ENCODE results near the gene ITGAL.
"Not testable (repeated sequence)": the region's sequence is repeated elsewhere in the genome, so short reads cannot be mapped to it uniquely, and the experiment has no call there.

The ITGAL gene

DNA sequence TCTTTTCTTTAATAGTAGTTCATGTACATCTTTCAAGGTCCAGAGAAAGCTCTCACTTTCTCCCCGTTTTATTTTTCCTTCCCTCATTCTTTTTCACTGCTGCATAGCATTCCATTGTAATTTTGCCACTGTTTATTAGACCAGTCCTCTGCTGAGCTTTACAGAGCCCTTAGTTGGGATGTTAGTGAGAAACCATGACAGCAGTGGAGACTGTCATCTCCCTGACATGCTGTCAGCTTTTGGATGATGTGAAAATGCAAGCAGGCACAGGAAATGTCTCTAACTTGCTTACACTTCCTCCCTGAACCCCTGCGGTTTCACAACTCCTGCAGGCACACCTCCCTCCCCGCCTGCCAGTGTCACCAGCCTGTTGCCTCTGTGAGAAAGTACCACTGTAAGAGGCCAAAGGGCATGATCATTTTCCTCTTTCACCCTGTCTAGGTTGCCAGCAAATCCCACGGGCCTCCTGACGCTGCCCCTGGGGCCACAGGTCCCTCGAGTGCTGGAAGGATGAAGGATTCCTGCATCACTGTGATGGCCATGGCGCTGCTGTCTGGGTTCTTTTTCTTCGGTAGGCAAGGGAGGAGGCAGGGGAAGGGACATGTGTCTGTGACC lies at the start of gene ITGAL:
TSS of gene ITGAL (plus strand) at position 415 of the 615 bp plus-strand sequence. CDS start at position 511, 96 bp downstream.
- peak; percentile 79 for DNase-seq

DNA sequence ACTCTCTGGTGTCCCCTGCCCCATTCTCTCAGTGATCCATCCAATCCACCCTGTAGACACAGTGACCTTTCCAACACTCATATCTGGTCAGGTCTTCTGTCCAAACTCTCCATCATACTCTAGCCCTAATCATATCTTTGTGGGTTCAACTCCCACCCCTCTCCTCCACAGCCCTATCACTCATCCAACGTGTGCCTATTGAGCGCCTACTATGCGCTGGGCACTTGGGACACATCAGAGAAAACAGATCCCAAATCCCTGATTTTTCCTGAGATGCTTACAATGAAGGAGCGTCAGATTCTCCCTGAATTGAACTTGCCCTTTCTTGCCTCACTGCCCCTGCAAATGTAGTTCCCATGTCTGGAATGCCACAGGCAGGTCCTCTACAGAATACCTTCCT lies 44.5 kb upstream of the ITGAL start:
- no peak for DNase-seq

DNA sequence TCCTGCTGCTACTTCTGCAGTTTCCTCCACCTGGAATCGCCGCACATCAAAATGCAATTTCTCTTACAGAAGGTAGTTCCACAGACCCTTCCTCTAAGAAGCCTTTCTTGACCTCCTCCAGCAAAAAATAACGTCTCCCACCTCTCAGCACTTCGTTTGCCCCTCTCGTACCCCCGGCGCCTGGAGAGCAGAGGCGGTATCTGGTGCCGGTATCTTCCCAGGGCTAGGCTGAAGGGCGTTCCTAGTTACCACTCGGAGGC lies 43.2 kb upstream of the ITGAL start:
- DNase-seq, result no peak

- DNase-seq, result peak; percentile 94
These were observed 42.7 kb upstream of the ITGAL start, which contains the start of gene DCTPP1 for GRCh38 chr16:30429678-30430427. Gene DCTPP1, minus strand, starts transcription at chr16:30430030. Its CDS starts 50 bp downstream, at chr16:30429980.

DNA sequence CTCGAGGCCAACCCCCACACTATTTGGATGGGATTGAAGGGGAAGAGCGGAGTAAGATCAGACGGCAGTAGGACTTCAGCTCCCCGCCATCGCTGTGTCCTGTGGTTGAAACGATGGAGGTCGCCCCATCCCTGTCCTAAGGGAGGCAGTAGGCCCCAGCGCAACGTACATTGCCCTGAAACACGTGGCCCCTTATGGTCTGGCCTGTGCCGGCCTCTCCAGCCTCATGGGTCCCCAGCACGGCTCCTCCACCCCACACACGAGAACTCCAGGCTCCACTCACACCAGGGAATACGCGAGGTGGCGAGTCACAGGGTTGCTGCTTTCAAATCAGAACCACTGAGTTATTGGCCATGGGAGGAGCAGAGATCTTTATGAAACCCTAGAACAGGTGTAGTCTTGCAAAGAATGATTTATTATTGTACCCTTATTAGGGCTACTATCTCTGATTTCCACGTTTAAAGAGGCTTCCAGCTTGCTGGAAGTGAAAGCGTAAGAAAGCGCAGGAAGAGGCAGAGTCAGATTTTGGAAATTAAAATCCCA lies 42.0 kb upstream of the ITGAL start:
- peak; percentile 26 for DNase-seq

DNA sequence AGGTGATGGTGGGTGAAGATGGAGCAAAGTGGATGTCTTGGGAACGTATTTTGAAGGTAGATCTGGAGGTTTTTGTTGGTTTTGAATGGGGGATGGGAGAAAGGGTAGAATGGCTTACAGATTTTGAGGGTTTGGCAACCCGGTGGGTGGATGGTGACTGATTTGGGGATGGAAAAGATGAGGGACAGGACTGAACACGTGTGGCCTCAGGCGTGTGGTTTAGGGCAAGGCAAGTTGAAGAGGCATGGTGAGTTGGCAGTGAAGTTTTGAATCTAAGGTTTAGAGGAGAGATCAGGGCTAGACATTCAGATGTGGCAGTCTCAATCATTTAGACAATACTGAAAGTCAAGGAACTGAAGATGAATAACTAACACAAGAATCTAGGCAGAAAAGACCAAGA lies 37.7 kb upstream of the ITGAL start:
- peak; percentile 28 for DNase-seq

DNA sequence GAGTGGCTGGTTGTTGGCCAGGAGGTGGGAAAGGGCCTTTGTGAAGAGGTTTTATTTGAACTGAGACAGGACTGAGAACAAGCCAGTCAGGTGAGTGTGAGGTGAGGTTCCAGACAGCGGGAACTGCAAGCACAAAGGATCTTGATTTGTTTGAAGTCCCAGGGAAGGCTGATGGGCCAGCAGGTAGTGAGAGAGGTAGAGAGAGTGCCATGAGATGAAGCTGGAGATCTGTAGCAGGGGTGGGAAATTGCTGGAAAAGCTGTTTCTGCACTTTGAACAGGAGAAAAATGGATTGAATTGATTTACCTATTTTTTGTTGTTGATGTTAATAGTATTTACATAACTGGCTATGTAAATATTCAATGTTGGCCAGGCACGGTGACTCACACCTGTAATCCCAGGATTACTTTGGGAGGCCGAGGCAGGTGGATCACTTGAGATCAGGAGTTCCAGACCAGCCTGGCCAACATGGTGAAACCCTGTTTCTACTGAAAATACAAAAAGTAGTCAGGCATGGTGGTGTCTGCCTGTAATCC lies 35.0 kb upstream of the ITGAL start:
- no peak for DNase-seq

- no peak for DNase-seq
These were observed 33.7 kb upstream of the ITGAL start for GRCh38 chr16:30438835-30439234.

DNA sequence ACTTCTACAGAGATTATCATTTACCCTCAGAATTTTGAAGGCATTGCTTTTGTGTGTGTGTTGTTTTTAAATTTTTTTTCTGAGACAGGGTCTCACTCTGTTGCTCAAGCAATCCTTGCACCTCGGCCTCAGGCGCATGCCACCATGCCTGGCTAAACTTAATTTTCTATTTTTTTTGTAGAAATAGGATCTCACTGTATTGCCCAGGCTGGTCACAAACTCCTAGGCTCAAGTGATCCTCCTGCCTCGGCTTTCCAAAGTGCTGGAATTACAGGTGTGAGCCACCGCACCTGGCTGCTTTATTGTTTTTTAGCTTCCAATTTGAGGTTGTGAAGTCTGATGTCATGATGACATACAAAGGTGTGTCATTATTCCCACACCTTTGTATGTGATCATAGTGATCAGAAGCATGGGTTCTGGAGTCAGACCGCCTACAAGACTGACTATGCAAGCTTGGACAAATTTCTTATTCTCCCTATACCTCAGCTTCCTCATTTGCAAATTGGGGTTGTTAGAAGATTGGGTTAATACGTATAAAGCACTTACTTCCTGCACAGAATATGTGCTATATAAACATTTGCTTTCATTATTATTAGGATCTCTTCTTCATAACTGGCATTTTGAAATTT lies 32.7 kb upstream of the ITGAL start:
- no peak for DNase-seq

DNA sequence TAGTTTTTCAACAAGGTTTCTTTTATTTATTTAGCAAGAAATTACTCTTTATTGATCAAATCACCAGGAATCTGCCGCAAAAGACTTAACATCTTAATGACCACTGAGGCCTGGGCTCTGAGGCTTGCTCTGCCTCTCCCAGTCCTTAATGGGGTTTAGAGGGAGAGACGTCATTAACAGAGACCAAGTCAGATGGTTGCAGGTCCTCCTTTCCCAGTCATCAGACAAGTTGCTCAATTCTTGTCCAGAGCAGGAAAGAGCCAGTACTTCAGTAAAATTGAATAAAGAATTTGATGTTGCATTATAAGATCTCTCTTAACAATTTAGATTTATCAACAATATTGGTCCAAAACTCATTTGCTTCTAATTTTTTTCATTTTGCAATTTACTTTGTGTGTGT lies 28.9 kb upstream of the ITGAL start:
- no peak for DNase-seq

DNA sequence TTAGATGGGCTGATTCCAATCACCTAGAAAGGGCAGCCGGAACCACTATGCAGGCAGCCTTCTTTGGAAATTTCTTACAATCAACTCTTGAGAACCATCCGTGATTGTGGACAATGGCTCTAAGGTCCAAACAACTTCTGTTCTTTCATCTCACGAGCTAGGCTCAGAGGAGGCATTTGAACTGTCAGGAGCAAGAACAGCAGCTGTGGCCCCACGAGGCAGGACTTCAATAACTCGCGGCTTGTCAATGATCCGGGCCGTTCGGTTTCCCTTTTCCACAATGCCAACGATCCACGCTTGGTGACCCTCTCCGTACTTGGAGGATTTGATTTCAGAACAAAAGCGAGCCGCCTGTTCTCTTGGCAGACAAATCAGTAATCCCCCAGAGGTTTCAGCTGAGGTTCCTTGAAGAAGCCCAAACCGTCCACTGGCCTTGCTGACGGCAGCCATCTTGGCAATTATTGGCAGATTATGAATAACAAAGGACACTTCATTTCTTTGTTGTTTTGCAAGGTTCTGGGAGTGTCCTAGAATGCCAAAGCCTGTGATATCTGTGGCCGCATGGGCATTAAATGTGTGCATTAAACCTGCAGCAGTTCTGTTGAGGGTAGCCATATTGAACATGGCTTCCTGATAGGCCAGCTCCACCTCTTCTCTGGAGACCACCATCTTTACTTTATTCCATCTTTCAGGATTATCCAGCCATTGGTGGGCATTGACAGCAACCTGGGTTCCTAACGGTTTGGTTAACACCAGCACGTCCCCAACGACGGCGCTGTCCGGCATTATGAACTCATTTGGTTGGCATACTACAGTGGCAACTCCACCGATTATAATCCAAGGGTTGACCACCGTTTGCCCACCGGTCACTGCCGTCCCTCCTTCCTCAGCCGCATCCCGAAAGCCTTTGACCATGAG lies 28.1 kb upstream of the ITGAL start:
- DNase-seq, result no peak

DNA sequence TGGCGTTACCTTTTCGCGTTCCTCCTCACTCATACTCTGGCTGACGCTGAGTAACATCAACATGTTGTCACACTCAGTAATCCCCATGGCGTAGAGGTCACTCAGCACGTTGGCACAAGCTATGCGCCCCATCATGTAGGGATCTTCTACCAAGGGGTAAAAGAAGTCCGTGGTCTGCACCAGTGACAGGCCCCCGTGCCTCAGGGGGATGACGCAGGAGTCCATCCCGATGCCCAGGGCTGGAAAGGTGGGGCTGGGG lies 27.5 kb upstream of the ITGAL start:
- no peak for DNase-seq

DNA sequence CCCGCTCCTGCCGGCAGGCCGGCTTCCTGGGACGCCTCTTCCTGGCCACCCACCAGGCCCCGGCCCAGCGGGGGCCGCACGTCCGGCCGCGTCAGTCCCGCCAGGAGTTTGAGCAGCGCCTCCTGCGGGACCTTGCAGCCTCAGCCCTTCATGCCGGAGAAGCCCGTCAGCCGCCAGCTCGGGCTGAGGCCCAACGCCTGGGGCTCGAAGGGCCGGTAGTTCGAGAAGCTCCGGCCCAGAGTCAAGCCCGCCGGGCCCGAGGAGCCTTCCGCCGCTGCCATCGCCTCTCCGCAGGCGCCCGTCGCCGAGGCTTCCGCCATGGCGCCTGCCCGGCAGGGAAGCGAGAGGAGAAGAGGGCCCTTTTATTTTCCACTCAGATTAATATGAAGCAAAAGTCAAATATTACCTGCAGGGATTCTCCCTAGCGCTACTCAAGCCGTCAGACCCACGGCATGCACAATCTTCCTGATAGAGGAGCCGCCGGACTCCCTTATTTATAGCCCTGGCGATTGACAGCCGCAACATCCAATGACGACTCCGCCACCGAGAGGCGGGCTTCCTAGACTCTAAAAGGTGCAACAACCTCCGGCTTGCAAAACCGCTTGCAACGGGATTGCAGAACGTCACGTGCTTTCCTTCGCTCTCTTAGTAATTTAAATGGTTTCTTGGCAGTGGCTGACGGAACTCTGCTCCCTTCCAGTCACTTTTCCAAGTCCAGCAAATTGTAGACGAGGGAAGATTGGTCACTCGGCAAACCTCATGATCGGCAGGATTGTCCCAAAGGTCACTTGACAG lies 26.9 kb upstream of the ITGAL start, which contains the start of gene SEPHS2:
TSS of gene SEPHS2 (minus strand) at position 467 of the 795 bp plus-strand sequence. CDS start at position 320, 147 bp downstream.
- peak; percentile 96 for DNase-seq

DNA sequence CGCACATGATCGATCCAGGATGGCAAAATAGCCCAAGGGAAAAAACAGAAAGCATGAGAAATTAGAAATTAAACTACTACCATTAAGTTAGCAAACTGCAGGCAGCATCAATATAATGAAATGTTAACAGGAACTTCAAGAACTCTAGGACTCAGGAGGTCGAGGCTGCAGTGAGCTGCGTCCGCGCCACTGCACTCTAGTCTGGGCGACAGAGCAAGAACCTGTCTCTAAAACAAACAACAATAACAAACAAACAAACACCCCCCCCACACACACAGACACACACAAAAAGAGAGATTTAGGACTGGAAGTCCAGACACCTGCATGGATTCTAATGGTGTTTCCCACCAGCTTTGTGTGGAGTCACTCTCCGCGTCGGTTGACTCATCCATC lies 26.3 kb upstream of the ITGAL start:
- DNase-seq, result no peak

GRCh38 chr16:30447512-30448226 lies 24.9 kb upstream of the ITGAL start:
- DNase-seq, result no peak

GRCh38 chr16:30449116-30449435 lies 23.5 kb upstream of the ITGAL start:
- DNase-seq, result no peak

- not testable (repeated sequence) for DNase-seq
These were observed 19.6 kb upstream of the ITGAL start for GRCh38 chr16:30452709-30453580.

- DNase-seq, result no peak
These were observed 16.2 kb upstream of the ITGAL start for GRCh38 chr16:30456302-30456701.

DNA sequence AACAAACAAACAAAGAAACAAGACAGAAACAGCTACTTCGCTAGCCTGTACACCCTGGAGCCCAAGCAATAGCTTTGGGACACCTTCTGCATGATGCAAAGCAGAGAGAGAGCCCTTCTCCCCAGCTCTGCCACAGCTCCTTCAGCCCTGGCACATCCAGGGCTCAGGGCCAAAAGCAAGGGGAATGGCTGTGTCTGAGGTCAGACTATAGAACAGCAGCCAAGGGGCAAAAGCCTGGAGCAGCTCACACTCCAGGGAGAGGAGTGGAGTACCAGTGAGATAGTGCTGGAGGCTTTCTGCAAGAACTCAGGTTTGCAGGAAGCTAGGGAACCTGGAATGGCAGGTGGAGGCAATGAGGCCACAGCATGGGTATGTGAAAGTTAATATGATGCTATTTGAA lies 15.3 kb upstream of the ITGAL start:
- no peak for DNase-seq

All from stimulated activated CD4-positive, alpha-beta T cell treated with anti-CD3 and anti-CD28 coated beads, Interleukin-4, amount 100 ng/mL, for 1 hour (primary cell).